Measurements from ENCODE around the gene TASL. TPM values are rescaled to one million over a fixed set of nuclear protein-coding genes. Genes with fewer than 3 reads are reported as not detected.

Gene TASL
- total RNA-seq, 1 experiment from 2014 or later: not detected

GRCh38 chrX:30561191-30561590 is 16.4 kb downstream of the TASL start:
- in situ Hi-C loops (cut with HindIII; ENCODE audit: low pct_unique_long_range_greater_than_20kb, low sequenced_read_pairs): no loop called here
- H3K36me3 ChIP-seq (ENCODE audit: control insufficient read depth, insufficient read depth, low read length): no peaks in the 10 kb centered on the region
- POLR2A ChIA-PET: no interaction called here
- H3K27me3 ChIP-seq (ENCODE audit: control insufficient read depth, insufficient read depth, low read length): no peaks in the 10 kb centered on the region
- H3K4me1 ChIP-seq (ENCODE audit: control insufficient read depth, insufficient read depth, low read length): no peaks in the 10 kb centered on the region
- no peaks in the 10 kb centered on the region for H3K9me3 ChIP-seq (ENCODE audit: control insufficient read depth, insufficient read depth, low read depth, low read length)
- BruUV-seq (replicated peaks): no TSS peak
- ATAC-seq (no peak), DNase-seq (ENCODE audit: low read depth, low spot score) (no peak)
- no peak overlapping the region for H3K4me3 ChIP-seq (ENCODE audit: low read depth in 2 of 2, low read length in 2 of 2)
- H3K27ac ChIP-seq (ENCODE audit: low read length): no peak overlapping the region
- intact Hi-C loops (cut with micrococcal nuclease; ENCODE audit: unreplicated experiment): no loop called here
- TF ChIP-seq, protein P1, sequence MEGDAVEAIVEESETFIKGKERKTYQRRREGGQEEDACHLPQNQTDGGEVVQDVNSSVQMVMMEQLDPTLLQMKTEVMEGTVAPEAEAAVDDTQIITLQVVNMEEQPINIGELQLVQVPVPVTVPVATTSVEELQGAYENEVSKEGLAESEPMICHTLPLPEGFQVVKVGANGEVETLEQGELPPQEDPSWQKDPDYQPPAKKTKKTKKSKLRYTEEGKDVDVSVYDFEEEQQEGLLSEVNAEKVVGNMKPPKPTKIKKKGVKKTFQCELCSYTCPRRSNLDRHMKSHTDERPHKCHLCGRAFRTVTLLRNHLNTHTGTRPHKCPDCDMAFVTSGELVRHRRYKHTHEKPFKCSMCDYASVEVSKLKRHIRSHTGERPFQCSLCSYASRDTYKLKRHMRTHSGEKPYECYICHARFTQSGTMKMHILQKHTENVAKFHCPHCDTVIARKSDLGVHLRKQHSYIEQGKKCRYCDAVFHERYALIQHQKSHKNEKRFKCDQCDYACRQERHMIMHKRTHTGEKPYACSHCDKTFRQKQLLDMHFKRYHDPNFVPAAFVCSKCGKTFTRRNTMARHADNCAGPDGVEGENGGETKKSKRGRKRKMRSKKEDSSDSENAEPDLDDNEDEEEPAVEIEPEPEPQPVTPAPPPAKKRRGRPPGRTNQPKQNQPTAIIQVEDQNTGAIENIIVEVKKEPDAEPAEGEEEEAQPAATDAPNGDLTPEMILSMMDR (IDR thresholded peaks at IDR 0.05): no peak
- TF ChIP-seq, protein P2, sequence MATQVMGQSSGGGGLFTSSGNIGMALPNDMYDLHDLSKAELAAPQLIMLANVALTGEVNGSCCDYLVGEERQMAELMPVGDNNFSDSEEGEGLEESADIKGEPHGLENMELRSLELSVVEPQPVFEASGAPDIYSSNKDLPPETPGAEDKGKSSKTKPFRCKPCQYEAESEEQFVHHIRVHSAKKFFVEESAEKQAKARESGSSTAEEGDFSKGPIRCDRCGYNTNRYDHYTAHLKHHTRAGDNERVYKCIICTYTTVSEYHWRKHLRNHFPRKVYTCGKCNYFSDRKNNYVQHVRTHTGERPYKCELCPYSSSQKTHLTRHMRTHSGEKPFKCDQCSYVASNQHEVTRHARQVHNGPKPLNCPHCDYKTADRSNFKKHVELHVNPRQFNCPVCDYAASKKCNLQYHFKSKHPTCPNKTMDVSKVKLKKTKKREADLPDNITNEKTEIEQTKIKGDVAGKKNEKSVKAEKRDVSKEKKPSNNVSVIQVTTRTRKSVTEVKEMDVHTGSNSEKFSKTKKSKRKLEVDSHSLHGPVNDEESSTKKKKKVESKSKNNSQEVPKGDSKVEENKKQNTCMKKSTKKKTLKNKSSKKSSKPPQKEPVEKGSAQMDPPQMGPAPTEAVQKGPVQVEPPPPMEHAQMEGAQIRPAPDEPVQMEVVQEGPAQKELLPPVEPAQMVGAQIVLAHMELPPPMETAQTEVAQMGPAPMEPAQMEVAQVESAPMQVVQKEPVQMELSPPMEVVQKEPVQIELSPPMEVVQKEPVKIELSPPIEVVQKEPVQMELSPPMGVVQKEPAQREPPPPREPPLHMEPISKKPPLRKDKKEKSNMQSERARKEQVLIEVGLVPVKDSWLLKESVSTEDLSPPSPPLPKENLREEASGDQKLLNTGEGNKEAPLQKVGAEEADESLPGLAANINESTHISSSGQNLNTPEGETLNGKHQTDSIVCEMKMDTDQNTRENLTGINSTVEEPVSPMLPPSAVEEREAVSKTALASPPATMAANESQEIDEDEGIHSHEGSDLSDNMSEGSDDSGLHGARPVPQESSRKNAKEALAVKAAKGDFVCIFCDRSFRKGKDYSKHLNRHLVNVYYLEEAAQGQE (IDR thresholded peaks at IDR 0.05; ENCODE audit: insufficient read depth in 1 of 2, low read depth in 2 of 2, low read length in 1 of 2): no peak
- TF ChIP-seq TCF7L2 (IDR thresholded peaks at IDR 0.05; ENCODE audit: low read depth, low read length) (no peak), POLR2AphosphoS5 (IDR thresholded peaks at IDR 0.05; ENCODE audit: low read depth, low read length) (no peak), SIN3A (IDR thresholded peaks at IDR 0.05; ENCODE audit: borderline replicate concordance, insufficient read depth, low read depth, low read length) (no peak)
- CTCF ChIA-PET: no interaction called here

- DNase-seq (ENCODE audit: low read depth, low spot score) (no peak), ATAC-seq (no peak)
- no peaks in the 10 kb centered on the region for H3K27me3 ChIP-seq (ENCODE audit: control insufficient read depth, insufficient read depth, low read length)
- in situ Hi-C loops (cut with HindIII; ENCODE audit: low pct_unique_long_range_greater_than_20kb, low sequenced_read_pairs): no loop called here
- no peaks in the 10 kb centered on the region for H3K4me1 ChIP-seq (ENCODE audit: control insufficient read depth, insufficient read depth, low read length)
- H3K9me3 ChIP-seq (ENCODE audit: control insufficient read depth, insufficient read depth, low read depth, low read length): no peaks in the 10 kb centered on the region
- TF ChIP-seq, protein P1 (IDR thresholded peaks at IDR 0.05): no peak
- no peak for TF ChIP-seq POLR2AphosphoS5 (IDR thresholded peaks at IDR 0.05; ENCODE audit: low read depth, low read length)
- TF ChIP-seq SIN3A (IDR thresholded peaks at IDR 0.05; ENCODE audit: borderline replicate concordance, insufficient read depth, low read depth, low read length): no peak
- TF ChIP-seq TCF7L2 (IDR thresholded peaks at IDR 0.05; ENCODE audit: low read depth, low read length): no peak
- TF ChIP-seq, protein P2 (IDR thresholded peaks at IDR 0.05; ENCODE audit: insufficient read depth in 1 of 2, low read depth in 2 of 2, low read length in 1 of 2): no peak
- H3K27ac ChIP-seq (ENCODE audit: low read length): no peak overlapping the region
- no TSS peak for BruUV-seq (replicated peaks)
- no peak overlapping the region for H3K4me3 ChIP-seq (ENCODE audit: low read depth in 2 of 2, low read length in 2 of 2)
- ChIA-PET CTCF (no interaction called here), POLR2A (no interaction called here)
- H3K36me3 ChIP-seq (ENCODE audit: control insufficient read depth, insufficient read depth, low read length): no peaks in the 10 kb centered on the region
- intact Hi-C loops (cut with micrococcal nuclease; ENCODE audit: unreplicated experiment): no loop called here
These were observed 39.3 kb downstream of the TASL start for GRCh38 chrX:30538271-30538670.

Measured in Panc1 (cell line).